Measurements from ENCODE around the gene ATRNL1. TPM values are rescaled to one million over a fixed set of nuclear protein-coding genes. Genes with fewer than 3 reads are reported as not detected.
A peak's percentile ranks its signal among the peaks of the same experiment; 100 is the strongest.

ATRNL1 gene
- polyA plus RNA-seq, 3 donors = not detected

GRCh38 chr10:115483294-115483693 lies 390.1 kb downstream of the ATRNL1 start:
- no peak overlapping the region for H2AFZ ChIP-seq (ENCODE audit: insufficient read depth, low read depth, low read length, poor library complexity, severe bottlenecking)

GRCh38 chr10:115491526-115492140 lies 398.5 kb downstream of the ATRNL1 start:
- Mint-ChIP-seq H3K27ac (peak overlapping the region in 1 of 7 donors; percentile 7), H3K36me3 (no peaks in the 10 kb centered on the region), H3K27me3 (ENCODE audit: low read depth in 3 of 3) (no peaks in the 10 kb centered on the region), H3K4me1 (no peaks in the 10 kb centered on the region), H3K9me3 (peaks cover 2 to 6% (median 3%) of the 10 kb centered on the region in 7 donors), H3K4me3 (no peak overlapping the region)
- Histone ChIP-seq H3K4me1 (ENCODE audit: control insufficient read depth in 1 of 2, insufficient read depth in 2 of 2, low read length in 2 of 2) (no peaks in the 10 kb centered on the region), H3K9ac (ENCODE audit: insufficient read depth, low read length, poor library complexity, severe bottlenecking) (no peak overlapping the region), H2AFZ (ENCODE audit: insufficient read depth, low read depth, low read length, poor library complexity, severe bottlenecking) (no peak overlapping the region), H3K27ac (ENCODE audit: low read depth in 1 of 2, low read length in 2 of 2) (no peak overlapping the region), H3K4me3 (replicated peaks in 1 of 3; ENCODE audit: low read depth in 2 of 3, low read length in 3 of 3) (no peak overlapping the region), H3K79me2 (ENCODE audit: insufficient read depth, low read length) (no peaks in the 10 kb centered on the region), H3K27me3 (ENCODE audit: control insufficient read depth in 2 of 2, insufficient read depth in 2 of 2, low read length in 2 of 2) (no peaks in the 10 kb centered on the region), H3K4me2 (replicated peaks; ENCODE audit: extremely low read depth, low read length, poor library complexity, severe bottlenecking) (no peak overlapping the region), H3K9me3 (replicated peaks in 1 of 2; ENCODE audit: control insufficient read depth in 1 of 2, insufficient read depth in 1 of 2, low read length in 2 of 2) (peaks cover 0 to 8% of the 10 kb centered on the region in 2 donors), H4K20me1 (ENCODE audit: insufficient read depth, low read length) (no peaks in the 10 kb centered on the region), H3K36me3 (replicated peaks in 1 of 2; ENCODE audit: control insufficient read depth in 1 of 2, insufficient read depth in 2 of 2, low read length in 2 of 2) (no peaks in the 10 kb centered on the region)
- DNase-seq = no peak
- 85% methylated on average over 7 of the region's 10 CpGs for WGBS (ENCODE audit: insufficient coverage)
- intact Hi-C loops (cut with micrococcal nuclease) = no loop called here
- no peak for TF ChIP-seq CTCF (IDR thresholded peaks at IDR 0.05)

More at GRCh38 chr10:115483294-115483693, 390.1 kb downstream of the ATRNL1 start:
- intact Hi-C loops (cut with micrococcal nuclease) = no loop called here
- Histone ChIP-seq H3K79me2 (ENCODE audit: insufficient read depth, low read length) (no peaks in the 10 kb centered on the region), H3K9ac (ENCODE audit: insufficient read depth, low read length, poor library complexity, severe bottlenecking) (no peak overlapping the region), H3K4me3 (replicated peaks in 1 of 3; ENCODE audit: low read depth in 2 of 3, low read length in 3 of 3) (no peak overlapping the region), H4K20me1 (ENCODE audit: insufficient read depth, low read length) (no peaks in the 10 kb centered on the region), H3K27me3 (ENCODE audit: control insufficient read depth in 2 of 2, insufficient read depth in 2 of 2, low read length in 2 of 2) (no peaks in the 10 kb centered on the region), H3K4me2 (replicated peaks; ENCODE audit: extremely low read depth, low read length, poor library complexity, severe bottlenecking) (no peak overlapping the region), H3K4me1 (ENCODE audit: control insufficient read depth in 1 of 2, insufficient read depth in 2 of 2, low read length in 2 of 2) (no peaks in the 10 kb centered on the region), H3K9me3 (replicated peaks in 1 of 2; ENCODE audit: control insufficient read depth in 1 of 2, insufficient read depth in 1 of 2, low read length in 2 of 2) (no peaks in the 10 kb centered on the region), H3K36me3 (replicated peaks in 1 of 2; ENCODE audit: control insufficient read depth in 1 of 2, insufficient read depth in 2 of 2, low read length in 2 of 2) (no peaks in the 10 kb centered on the region), H3K27ac (ENCODE audit: low read depth in 1 of 2, low read length in 2 of 2) (no peak overlapping the region)
- Mint-ChIP-seq H3K27ac (no peak overlapping the region), H3K4me3 (no peak overlapping the region), H3K36me3 (no peaks in the 10 kb centered on the region), H3K9me3 (peaks cover 0 to 2% (median 0%) of the 10 kb centered on the region in 7 donors), H3K4me1 (no peaks in the 10 kb centered on the region), H3K27me3 (ENCODE audit: low read depth in 3 of 3) (no peaks in the 10 kb centered on the region)
- no CpG with 5 or more reads among the region's 2 CpGs for WGBS (ENCODE audit: insufficient coverage)
- no peak for TF ChIP-seq CTCF (IDR thresholded peaks at IDR 0.05)
- no peak for DNase-seq

All from CD14-positive monocyte (primary cell).